ENCODE measurements around the gene MZT2B.
A peak's percentile ranks its signal among the peaks of the same experiment; 100 is the strongest.
"Not testable (repeated sequence)": the region's sequence is repeated elsewhere in the genome, so short reads cannot be mapped to it uniquely, and the experiment has no call there.

MZT2B gene

DNA sequence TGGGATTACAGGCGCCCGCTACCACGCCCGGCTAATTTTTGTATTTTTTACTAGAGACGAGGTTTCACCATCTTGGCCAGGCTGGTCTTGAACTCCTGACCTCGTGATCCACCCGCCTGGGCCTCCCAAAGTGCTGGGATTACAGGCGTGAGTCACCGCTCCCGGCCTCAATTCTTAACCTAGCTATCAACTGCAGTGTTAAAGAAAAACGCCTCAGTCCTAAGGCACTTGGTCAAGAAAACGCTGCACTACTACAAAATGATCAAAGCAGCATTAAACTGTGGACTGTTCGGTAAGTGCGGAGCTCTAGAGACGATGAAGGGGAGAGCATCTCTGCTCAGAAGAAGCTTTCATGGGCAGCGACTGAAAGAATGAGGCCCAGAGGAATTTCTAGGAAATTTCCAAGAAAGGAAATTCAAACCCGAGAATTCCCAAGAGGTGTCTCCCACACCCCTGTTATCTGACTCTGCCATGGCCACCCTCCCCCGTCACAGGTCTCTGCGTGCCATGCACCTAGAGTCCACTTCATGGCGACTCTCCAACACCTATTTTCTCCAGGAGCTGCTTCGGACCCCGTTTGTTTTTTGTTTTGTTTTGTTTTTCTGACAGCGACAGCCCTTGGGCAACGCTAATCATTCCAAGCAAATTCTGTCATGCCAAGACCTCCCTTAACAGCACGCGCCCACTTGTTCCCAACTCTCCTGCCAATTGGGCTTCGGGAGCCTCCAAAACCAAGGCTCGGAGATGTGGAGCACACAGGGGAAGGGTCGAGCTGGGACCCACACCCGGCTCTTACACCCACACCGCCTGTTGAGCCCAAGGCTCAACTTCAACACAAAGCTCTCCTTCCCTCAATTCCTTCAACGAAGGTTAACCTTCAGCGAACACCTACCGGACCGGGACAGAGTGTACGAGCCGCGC is 1.4 kb upstream of the MZT2B start:
- not testable (repeated sequence) for DNase-seq

- peak; percentile 97 for DNase-seq
Measured at GRCh38 chr2:130181325-130181879, 660 bp upstream of the MZT2B start, which contains the start of gene SMPD4. TSS of gene SMPD4 (minus strand) at chr2:130181602. CDS start at chr2:130176592, 5,010 bp downstream.

DNA sequence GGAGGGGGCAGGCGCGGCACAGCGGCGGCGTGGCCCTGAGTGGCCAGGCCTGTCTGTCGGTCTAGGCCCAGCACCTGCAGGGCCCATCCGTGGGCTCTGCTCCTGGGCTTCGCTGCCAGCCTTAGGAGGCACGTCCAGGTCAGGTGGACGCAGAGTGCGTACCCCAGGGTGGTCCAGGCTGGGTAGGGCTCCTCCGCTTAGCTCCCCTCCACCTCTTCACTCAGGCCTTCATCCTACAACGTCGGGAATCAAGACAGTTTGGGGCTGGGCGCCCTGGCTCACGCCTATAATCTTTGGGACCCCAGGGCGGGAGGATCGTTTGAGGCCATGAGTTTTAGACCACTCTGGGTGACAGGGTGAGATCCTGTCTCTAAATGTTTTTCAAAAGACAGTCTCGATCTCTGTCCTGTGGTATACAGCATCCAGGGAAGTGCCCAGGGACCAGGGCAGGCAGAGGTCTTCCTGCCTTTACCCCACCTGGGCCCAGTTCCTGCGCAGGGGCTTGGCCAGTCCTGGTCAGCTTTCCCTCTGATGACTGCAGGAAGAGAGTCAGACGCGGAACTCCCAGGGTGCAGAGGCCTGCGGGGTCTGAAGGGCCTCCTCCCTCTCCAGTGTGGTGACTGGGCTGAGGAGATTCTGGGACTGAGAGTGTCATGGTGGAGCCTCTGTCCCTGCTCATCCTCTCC is 907 bp downstream of the MZT2B start:
- DNase-seq: not testable (repeated sequence)

DNA sequence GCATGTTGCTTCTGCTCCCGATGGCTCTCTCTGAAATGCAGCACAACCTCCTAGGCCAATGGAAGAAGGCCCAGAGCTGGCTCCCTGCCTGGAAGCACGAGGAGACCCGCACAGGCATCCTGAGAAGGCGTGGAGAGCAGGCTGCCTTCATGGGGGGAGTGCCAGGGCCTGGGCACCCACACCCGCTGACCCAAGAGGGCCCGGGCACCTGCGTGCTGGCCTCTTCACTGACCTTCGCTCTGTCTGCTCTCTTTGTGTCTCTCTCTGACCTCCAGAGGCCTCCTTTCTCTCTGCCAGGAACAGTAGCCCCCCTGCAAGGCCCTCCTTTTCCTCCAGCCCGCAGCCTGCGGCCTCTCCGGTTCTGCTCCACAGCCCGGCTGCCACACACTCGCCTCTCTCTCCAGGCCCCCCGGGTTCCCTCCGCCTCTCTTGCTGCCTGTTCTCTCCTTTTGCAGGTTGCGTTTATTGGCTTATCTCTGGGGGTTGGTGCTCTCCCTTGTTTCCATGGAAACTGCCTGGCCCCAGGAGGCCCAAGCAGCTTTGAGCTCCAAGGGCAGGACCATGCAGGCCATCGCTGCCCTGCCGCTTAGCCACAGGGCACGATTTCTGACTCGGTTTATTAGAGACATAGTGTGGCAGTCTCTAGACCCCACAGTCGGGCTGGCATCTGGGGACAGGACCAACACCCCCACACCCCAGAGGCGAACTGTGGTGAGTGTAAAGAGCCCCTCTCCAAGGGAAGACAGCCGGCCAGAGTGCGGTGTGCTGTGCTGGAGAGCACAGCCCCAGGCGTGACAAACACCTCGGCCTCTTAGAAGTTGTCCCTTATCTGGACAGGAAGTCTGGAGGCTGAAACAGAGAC is 1.7 kb downstream of the MZT2B start:
- no peak for DNase-seq

DNA sequence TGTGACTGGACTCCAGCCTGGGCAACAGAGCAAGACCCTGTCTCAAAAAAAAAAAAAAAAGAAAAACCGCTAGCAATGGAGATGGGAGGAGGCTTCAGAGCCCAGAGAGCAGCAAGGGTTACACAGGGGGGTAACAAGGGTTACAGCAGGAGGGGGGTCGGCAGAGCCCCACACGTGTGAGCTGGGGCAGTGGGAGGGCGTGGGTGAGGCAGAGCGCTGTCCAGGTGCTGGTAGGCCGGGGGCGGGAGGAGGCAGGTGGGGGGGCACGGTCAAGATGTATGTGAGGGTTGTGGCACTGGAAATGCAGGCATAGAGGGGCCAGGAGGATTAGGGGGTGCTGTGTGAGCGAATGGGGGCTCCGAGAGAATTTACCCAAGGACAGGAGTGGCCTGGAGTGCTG is 3.4 kb downstream of the MZT2B start:
- no peak for DNase-seq

DNA sequence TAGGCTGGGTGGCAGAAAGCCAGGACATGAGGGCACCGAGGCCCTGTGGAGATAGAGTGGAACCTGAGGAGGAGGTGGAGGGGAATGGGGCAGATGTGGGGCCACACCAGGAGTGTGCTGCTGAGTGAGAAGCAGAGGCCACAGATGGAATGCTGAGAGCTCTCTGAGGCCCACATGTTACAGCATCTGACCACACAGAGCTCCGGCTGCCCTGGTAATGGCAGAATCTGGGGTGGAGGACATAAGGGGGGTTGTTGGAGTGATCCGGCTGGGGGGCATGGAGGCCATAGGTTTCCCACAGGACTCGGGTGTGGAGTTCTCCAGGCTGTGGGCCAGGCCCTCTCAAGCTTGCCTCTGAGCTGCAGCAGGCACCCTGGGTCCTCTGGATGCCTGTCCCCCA is 3.8 kb downstream of the MZT2B start:
- no peak for DNase-seq

DNA sequence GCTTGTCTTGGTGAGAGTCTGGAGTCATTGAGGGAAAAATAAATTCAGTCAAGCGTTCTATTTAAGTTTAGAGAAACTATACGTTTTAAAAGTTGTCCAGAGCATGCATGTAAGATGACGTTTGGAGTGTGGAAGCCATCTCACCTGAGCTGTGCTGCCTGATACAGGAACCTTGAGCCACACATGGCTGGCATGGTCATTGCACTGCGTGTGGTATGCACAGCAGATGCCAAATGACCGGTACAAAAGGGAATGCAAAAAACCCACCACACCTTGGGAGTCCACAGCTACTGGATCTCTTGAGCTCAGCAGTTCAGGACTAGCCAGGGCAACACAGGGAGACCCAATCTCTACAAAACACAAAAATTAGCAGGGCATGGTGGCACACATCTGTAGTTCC is 4.3 kb downstream of the MZT2B start:
- DNase-seq: no peak

DNA sequence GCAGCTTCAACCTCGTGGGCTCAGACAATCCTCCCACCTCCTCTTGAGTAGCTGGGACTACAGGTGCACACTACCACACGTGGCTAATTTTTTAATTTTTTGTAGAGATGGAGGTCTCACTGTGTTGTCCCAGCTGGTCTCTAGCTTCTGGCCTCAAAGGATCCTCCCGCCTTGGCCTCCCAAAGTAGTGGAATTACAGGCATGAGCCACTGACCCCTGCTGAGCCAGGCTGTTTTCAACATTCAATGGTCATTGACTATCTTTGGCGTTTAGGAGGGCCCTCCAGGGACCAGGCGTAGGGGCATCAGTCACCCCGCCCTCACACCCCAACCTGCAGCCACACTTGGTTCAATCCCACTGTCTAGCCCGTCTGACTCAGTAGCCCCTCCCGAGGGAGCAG is 5.2 kb downstream of the MZT2B start:
- no peak for DNase-seq

- not testable (repeated sequence) for DNase-seq
Measured at GRCh38 chr2:130187859-130188792, 6.1 kb downstream of the MZT2B start.

GRCh38 chr2:130188958-130189357 is 6.9 kb downstream of the MZT2B start:
- not testable (repeated sequence) for DNase-seq

GRCh38 chr2:130190237-130190636 is 8.2 kb downstream of the MZT2B start:
- DNase-seq: no peak

GRCh38 chr2:130191319-130191718 is 9.3 kb downstream of the MZT2B start:
- not testable (repeated sequence) for DNase-seq

- DNase-seq: not testable (repeated sequence)
Measured at GRCh38 chr2:130192451-130192850, 10.4 kb downstream of the MZT2B start.

DNA sequence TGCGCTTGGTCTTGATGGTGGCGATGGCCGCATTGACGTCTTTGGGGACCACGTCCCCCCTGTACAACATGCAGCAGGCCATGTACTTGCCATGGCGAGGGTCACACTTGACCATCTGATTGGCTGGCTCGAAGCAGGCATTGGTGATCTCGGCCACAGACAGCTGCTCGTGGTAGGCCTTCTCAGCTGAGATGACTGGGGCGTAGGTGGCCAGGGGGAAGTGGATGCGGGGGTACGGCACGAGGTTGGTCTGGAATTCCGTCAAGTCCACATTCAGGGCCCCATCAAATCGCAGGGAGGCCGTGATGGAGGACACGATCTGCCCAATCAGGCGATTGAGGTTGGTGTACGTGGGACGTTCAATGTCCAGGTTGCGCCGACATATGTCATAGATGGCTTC is 11.8 kb downstream of the MZT2B start:
- DNase-seq: not testable (repeated sequence)

GRCh38 chr2:130195089-130195635 is 13.1 kb downstream of the MZT2B start:
- not testable (repeated sequence) for DNase-seq

- DNase-seq: not testable (repeated sequence)
Measured at GRCh38 chr2:130196052-130196451, 14.0 kb downstream of the MZT2B start.

- no peak for DNase-seq
Measured at GRCh38 chr2:130198343-130198742, 16.3 kb downstream of the MZT2B start, which contains the start of gene TUBA3E. TSS of gene TUBA3E (minus strand) at chr2:130198439. CDS start at chr2:130198360, 79 bp downstream.

- DNase-seq: not testable (repeated sequence)
Measured at GRCh38 chr2:130202518-130202917, 20.5 kb downstream of the MZT2B start.

DNA sequence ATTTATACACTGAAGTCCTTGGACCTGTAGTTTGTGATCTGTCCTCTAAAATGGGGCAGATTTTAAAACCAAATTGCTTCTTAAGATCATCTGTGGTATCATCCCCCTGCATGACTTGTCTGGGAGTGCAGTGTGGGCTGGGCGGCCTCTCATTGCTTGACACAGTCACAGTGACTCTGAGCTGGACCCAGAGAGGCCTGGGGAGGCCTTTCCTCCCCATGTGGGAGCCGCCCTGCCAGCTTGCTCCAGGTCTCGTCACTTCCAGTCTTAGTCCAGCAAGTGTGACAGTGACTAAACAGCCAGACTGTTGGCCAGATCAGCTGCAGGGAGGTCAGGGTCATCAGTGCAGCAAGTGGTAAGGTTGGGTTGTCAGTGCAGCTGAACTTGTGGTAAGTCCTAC is 21.1 kb downstream of the MZT2B start:
- not testable (repeated sequence) for DNase-seq

GRCh38 chr2:130207051-130207450 is 25.0 kb downstream of the MZT2B start:
- not testable (repeated sequence) for DNase-seq

GRCh38 chr2:130219147-130219546 is 37.1 kb downstream of the MZT2B start:
- not testable (repeated sequence) for DNase-seq

Data from activated CD4-positive, alpha-beta T cell treated with anti-CD3 and anti-CD28 coated beads, Interleukin-2, Interleukin-6, amounts not matched to agents 100 ng/mL and 50 ng/mL, durations not matched to agents 16 hours and 8 hours (primary cell).